Esophagus squamous epithelium (tissue), 5 donors: ENCODE measurements around the gene IFNGR1. TPM values are rescaled to one million over a fixed set of nuclear protein-coding genes. Genes with fewer than 3 reads are reported as not detected.

Experiments used
- DNase-seq: peaks from one replicate; lab custom pipeline; 2025; lab: John Stamatoyannopoulos, UW
- H3K27ac ChIP-seq, 4 donors: fragments of 200-600 bp; sonication (generic); one replicate each; pipeline ENCODE4 v1.5.1; 2016 to 2019; ENCODE audit warnings: mild to moderate bottlenecking in 1 of 4
- H3K27me3 ChIP-seq, 4 donors: fragments of 200-600 bp; sonication (generic); 1 replicate in 3 of 4; 2 replicates in 1 of 4; pipeline versions ENCODE4 v1.5.1 to v1.6.0; 2017 to 2021; ENCODE audit warnings: antibody characterized with exemption in 1 of 4
- H3K36me3 ChIP-seq, 3 donors: fragments of 200-600 bp; sonication (generic); one replicate each; pipeline ENCODE4 v1.5.1; 2016 to 2019
- H3K4me1 ChIP-seq, 3 donors: fragments of 200-600 bp; sonication (generic); one replicate each; pipeline ENCODE4 v1.5.1; 2017 to 2019
- H3K4me3 ChIP-seq, 4 donors: fragments of 200-600 bp; sonication (generic); 1 replicate in 3 of 4; 2 replicates in 1 of 4; pipeline ENCODE4 v1.5.1; 2016 to 2019; ENCODE audit warnings: mild to moderate bottlenecking in 2 of 4, moderate library complexity in 1 of 4
- H3K9me3 ChIP-seq, 3 donors: fragments of 200-600 bp; sonication (generic); one replicate each; pipeline ENCODE4 v1.5.1; 2016 to 2019
- POLR2A ChIP-seq, 4 donors: fragments of 450-650 bp; IDR thresholded peaks; one replicate each; pipeline ENCODE4 v1.6.1; 2017; ENCODE audit warnings: antibody characterized with exemption in 4 of 4, mild to moderate bottlenecking in 4 of 4, moderate library complexity in 3 of 4
- WGBS, 2 donors: methylation state at CpG; one replicate each; pipeline ENCODE4 v1.1.5; 2018; 5-methylcytosine and 5-hydroxymethylcytosine counted together
- intact Hi-C: fragments of 100-400 bp; cut with DNase I; formaldehyde crosslinking; loops from one replicate; pipeline ENCODE4 v1.15.0; 2022
- total RNA-seq, 4 donors: library from RNA; depleted of rRNA; stranded (reverse); fragments of >200 nt; gene quantifications; one replicate each; pipeline ENCODE4 v1.1.0, GENCODE V29; 2016
- TF ChIP-seq, protein P1 (sequence below), 6 experiments: fragments of 450-650 bp in 4 of 6; fragments of 200-600 bp in 2 of 6; sonication (generic) in 2 of 6; IDR thresholded peaks; one replicate each; pipeline ENCODE4 v1.5.1; 2016 to 2019; ENCODE audit warnings: antibody characterized with exemption in 6 of 6, mild to moderate bottlenecking in 4 of 6, moderate library complexity in 4 of 6
- donor health status: DM: yes; HTN: yes; CAD: no.

The IFNGR1 gene
- total RNA-seq, 4 donors from 2014 or later: 33.8 to 96.8 (median 84.8) TPM

DNA sequence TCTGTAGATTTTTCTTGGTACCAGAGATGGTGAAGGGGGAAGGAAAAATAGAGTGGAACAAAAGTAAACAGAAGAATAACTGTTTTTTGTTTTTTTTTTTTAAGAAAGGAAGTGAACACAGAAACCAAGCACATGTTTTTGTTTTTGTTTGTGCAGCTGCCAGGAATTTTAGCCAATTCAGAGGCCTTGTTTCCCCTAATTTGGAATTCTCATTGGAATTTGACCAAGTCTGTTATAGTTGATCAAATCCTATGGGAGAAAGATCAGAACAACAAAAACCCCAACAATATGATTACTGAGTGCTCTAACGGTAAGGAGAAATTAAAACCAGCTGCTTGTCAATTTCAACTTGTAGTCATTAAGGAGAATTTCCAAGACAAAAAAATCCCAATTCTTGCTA, 27.5 kb downstream of the IFNGR1 start:
- intact Hi-C loops: no loop called here
- WGBS, 2 donors: 60 to 69% methylated on average over 1 of the region's 1 CpG
- H3K27ac ChIP-seq: peak overlapping the region in 1 of 4 donors; percentile 34

DNA sequence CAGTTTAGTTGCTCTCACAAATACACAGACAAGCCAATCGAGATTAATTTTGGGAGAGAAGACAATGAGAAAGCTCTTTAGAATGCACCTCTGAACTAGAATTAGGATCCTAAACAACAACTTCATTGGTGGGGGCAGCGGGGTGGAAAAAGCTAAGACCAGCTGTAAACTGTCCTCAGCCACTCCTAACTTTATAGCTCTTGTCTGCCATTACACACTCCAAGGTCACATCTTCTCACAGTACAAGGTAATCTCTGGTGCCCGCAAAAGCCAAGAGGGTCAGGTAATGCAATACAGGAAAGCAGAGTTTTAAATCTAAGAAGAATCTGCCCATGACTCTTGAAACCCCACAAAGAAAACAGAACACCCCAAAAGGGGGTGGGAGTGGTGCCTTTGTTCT, 27.9 kb downstream of the IFNGR1 start:
- peaks cover 0 to 5% (median 0%) of the 10 kb centered on the region in 3 donors for H3K4me1 ChIP-seq
- peaks cover 0 to 17% (median 16%) of the 10 kb centered on the region in 3 donors for H3K9me3 ChIP-seq
- H3K27ac ChIP-seq: peak overlapping the region in 1 of 4 donors; percentile 34
- DNase-seq: no peak
- intact Hi-C loops: no loop called here
- WGBS, 2 donors: 80 to 82% methylated on average over 3 of the region's 3 CpGs
- no peak overlapping the region for H3K4me3 ChIP-seq
- no peaks in the 10 kb centered on the region for H3K36me3 ChIP-seq
- TF ChIP-seq, protein P1, sequence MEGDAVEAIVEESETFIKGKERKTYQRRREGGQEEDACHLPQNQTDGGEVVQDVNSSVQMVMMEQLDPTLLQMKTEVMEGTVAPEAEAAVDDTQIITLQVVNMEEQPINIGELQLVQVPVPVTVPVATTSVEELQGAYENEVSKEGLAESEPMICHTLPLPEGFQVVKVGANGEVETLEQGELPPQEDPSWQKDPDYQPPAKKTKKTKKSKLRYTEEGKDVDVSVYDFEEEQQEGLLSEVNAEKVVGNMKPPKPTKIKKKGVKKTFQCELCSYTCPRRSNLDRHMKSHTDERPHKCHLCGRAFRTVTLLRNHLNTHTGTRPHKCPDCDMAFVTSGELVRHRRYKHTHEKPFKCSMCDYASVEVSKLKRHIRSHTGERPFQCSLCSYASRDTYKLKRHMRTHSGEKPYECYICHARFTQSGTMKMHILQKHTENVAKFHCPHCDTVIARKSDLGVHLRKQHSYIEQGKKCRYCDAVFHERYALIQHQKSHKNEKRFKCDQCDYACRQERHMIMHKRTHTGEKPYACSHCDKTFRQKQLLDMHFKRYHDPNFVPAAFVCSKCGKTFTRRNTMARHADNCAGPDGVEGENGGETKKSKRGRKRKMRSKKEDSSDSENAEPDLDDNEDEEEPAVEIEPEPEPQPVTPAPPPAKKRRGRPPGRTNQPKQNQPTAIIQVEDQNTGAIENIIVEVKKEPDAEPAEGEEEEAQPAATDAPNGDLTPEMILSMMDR (IDR thresholded peaks at IDR 0.05): no peak
- TF ChIP-seq POLR2A (IDR thresholded peaks at IDR 0.05): no peak
- no peaks in the 10 kb centered on the region for H3K27me3 ChIP-seq

More for the DNA sequence above, 27.5 kb downstream of the IFNGR1 start:
- peaks cover 0 to 5% (median 0%) of the 10 kb centered on the region in 3 donors for H3K4me1 ChIP-seq
- H3K9me3 ChIP-seq: peaks cover 0 to 17% (median 16%) of the 10 kb centered on the region in 3 donors
- no peaks in the 10 kb centered on the region for H3K36me3 ChIP-seq
- no peak for DNase-seq
- no peak overlapping the region for H3K4me3 ChIP-seq
- TF ChIP-seq, protein P1 (IDR thresholded peaks at IDR 0.05): no peak
- TF ChIP-seq POLR2A (IDR thresholded peaks at IDR 0.05): no peak
- H3K27me3 ChIP-seq: no peaks in the 10 kb centered on the region

GRCh38 chr6:137190583-137191094, 28.5 kb downstream of the IFNGR1 start:
- WGBS, 2 donors: 79 to 83% methylated on average over 5 of the region's 5 CpGs
- Histone ChIP-seq H3K4me1 (peaks cover 0 to 5% (median 0%) of the 10 kb centered on the region in 3 donors), H3K27ac (peak overlapping the region in 1 of 4 donors; percentile 34), H3K4me3 (no peak overlapping the region), H3K9me3 (peaks cover 0 to 22% (median 18%) of the 10 kb centered on the region in 3 donors), H3K27me3 (no peaks in the 10 kb centered on the region), H3K36me3 (no peaks in the 10 kb centered on the region)
- DNase-seq: no peak
- no peak for TF ChIP-seq POLR2A (IDR thresholded peaks at IDR 0.05)
- TF ChIP-seq, protein P1 (IDR thresholded peaks at IDR 0.05): no peak
- intact Hi-C loops: no loop called here

DNA sequence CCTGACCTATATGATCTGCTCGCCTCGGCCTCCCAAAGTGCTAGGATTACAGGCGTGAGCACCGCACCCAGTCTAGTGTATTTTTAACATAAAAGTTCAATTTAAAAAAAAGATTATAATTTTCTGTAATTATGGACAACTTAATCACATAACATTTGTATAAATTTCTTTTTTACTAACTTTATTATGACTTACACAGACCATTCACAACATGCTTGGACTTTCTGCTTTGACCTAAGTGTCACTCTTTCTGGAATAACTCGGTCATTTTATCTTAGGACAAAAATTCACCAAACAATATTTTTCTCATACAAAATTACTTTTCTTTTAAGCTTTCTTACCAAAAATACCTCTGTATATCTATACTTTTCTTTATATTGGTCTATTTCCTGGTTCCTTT, 30.3 kb downstream of the IFNGR1 start:
- no peaks in the 10 kb centered on the region for H3K36me3 ChIP-seq
- H3K4me1 ChIP-seq: peaks cover 0 to 5% (median 0%) of the 10 kb centered on the region in 3 donors
- intact Hi-C loops: no loop called here
- H3K27me3 ChIP-seq: no peaks in the 10 kb centered on the region
- DNase-seq: no peak
- TF ChIP-seq, protein P1 (IDR thresholded peaks at IDR 0.05): no peak
- no peak for TF ChIP-seq POLR2A (IDR thresholded peaks at IDR 0.05)
- no peak overlapping the region for H3K27ac ChIP-seq
- 89 to 90% methylated on average over 5 of the region's 5 CpGs for WGBS, 2 donors
- H3K4me3 ChIP-seq: no peak overlapping the region
- peaks cover 0 to 40% (median 33%) of the 10 kb centered on the region in 3 donors for H3K9me3 ChIP-seq

DNA sequence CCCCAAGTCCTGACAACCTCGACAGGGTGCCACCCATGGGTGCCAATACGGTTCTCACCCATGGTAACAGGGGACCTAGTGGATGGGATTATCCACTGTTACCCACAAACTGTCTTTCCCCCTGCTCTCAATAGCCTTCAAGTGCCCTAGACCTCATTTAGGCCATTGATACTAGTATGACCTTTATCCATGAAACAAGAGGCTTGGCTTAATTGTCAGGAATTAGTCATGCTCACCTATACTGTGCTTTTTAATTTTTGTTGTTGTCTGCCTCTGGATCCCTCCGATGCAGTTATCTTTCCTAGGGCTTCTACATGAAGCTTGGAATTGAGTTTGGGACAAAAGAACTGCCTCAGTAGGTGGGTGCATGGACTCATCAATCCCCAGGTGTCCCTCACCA, 33.9 kb downstream of the IFNGR1 start:
- Histone ChIP-seq H3K4me1 (no peaks in the 10 kb centered on the region), H3K4me3 (no peak overlapping the region), H3K27me3 (no peaks in the 10 kb centered on the region), H3K36me3 (no peaks in the 10 kb centered on the region), H3K27ac (no peak overlapping the region), H3K9me3 (peaks cover 0 to 74% (median 44%) of the 10 kb centered on the region in 3 donors)
- intact Hi-C loops: no loop called here
- WGBS, 2 donors: 80 to 93% methylated on average over 3 of the region's 3 CpGs
- TF ChIP-seq, protein P1 (IDR thresholded peaks at IDR 0.05): no peak
- no peak for TF ChIP-seq POLR2A (IDR thresholded peaks at IDR 0.05)
- no peak for DNase-seq
